ENCODE measurements around the gene PFDN6. TPM values are rescaled to one million over a fixed set of nuclear protein-coding genes. Genes with fewer than 3 reads are reported as not detected.

Gene PFDN6
- total and polyA plus RNA-seq, 9 of the 15 experiments (the other 6 are each of a cell fraction or from before 2014, with no cell fraction given): 6.8 to 475 (median 216) TPM

DNA sequence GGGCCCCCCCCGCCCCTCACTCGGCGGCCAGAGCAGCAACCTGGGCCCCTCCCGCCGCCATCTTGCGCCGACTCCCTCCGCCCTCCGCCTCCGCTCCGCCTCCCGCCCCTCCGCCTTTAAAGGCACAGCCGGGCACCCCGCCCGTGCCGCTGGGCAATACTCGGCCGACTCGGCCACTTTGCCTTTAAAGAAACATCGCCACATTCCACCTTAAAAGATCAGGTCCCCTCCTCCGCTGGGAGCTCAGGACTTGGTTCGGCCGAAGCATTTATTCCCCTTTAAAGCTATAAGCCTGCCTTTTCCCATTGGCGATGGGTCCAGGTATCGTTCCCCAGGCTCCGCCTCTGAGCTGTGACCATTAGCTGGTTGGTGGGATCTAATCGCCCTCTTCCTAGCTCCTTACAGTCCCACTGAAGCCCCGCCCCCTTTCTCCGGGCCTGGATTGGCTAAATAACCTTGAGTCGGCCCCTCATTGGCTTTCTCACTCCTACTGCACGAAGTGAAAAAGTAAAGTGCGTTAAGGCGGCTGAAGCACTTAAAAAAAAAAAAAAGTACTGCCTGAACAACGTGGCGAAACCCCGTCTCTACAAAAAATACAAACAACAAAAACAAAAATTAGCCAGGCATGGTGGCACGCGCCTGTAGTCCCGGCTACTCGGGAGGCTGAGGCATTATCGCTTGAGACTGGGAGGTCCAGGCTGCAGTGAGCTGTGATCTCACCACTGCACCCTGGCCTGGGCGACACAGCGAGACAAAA lies 28.4 kb downstream of the PFDN6 start, which contains the start of gene ZBTB22 (continued):
- TF ChIP-seq, protein P1, sequence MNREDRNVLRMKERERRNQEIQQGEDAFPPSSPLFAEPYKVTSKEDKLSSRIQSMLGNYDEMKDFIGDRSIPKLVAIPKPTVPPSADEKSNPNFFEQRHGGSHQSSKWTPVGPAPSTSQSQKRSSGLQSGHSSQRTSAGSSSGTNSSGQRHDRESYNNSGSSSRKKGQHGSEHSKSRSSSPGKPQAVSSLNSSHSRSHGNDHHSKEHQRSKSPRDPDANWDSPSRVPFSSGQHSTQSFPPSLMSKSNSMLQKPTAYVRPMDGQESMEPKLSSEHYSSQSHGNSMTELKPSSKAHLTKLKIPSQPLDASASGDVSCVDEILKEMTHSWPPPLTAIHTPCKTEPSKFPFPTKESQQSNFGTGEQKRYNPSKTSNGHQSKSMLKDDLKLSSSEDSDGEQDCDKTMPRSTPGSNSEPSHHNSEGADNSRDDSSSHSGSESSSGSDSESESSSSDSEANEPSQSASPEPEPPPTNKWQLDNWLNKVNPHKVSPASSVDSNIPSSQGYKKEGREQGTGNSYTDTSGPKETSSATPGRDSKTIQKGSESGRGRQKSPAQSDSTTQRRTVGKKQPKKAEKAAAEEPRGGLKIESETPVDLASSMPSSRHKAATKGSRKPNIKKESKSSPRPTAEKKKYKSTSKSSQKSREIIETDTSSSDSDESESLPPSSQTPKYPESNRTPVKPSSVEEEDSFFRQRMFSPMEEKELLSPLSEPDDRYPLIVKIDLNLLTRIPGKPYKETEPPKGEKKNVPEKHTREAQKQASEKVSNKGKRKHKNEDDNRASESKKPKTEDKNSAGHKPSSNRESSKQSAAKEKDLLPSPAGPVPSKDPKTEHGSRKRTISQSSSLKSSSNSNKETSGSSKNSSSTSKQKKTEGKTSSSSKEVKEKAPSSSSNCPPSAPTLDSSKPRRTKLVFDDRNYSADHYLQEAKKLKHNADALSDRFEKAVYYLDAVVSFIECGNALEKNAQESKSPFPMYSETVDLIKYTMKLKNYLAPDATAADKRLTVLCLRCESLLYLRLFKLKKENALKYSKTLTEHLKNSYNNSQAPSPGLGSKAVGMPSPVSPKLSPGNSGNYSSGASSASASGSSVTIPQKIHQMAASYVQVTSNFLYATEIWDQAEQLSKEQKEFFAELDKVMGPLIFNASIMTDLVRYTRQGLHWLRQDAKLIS (CRISPR knock-in tag; IDR thresholded peaks at IDR 0.05): no peak
- TF ChIP-seq, protein P2, sequence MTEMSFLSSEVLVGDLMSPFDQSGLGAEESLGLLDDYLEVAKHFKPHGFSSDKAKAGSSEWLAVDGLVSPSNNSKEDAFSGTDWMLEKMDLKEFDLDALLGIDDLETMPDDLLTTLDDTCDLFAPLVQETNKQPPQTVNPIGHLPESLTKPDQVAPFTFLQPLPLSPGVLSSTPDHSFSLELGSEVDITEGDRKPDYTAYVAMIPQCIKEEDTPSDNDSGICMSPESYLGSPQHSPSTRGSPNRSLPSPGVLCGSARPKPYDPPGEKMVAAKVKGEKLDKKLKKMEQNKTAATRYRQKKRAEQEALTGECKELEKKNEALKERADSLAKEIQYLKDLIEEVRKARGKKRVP (CRISPR knock-in tag; IDR thresholded peaks at IDR 0.05): no peak
- TF ChIP-seq, protein P3, sequence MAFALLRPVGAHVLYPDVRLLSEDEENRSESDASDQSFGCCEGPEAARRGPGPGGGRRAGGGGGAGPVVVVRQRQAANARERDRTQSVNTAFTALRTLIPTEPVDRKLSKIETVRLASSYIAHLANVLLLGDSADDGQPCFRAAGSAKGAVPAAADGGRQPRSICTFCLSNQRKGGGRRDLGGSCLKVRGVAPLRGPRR (CRISPR knock-in tag; IDR thresholded peaks at IDR 0.05): no peak
- TF ChIP-seq, protein P4, sequence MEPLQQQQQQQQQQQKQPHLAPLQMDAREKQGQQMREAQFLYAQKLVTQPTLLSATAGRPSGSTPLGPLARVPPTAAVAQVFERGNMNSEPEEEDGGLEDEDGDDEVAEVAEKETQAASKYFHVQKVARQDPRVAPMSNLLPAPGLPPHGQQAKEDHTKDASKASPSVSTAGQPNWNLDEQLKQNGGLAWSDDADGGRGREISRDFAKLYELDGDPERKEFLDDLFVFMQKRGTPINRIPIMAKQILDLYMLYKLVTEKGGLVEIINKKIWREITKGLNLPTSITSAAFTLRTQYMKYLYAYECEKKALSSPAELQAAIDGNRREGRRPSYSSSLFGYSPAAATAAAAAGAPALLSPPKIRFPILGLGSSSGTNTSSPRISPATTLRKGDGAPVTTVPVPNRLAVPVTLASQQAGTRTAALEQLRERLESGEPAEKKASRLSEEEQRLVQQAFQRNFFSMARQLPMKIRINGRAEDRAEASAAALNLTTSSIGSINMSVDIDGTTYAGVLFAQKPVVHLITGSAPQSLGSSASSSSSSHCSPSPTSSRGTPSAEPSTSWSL (CRISPR knock-in tag; IDR thresholded peaks at IDR 0.05; ENCODE audit: borderline replicate concordance): no peak
- TF ChIP-seq MED1 (CRISPR knock-in tag; IDR thresholded peaks at IDR 0.05; ENCODE audit: borderline replicate concordance) (no peak), L3MBTL2 (IDR thresholded peaks at IDR 0.05) (peak; percentile 81), THRAP3 (IDR thresholded peaks at IDR 0.05; ENCODE audit: borderline replicate concordance) (no peak), FOS (IDR thresholded peaks at IDR 0.05; ENCODE audit: extremely low read depth, insufficient read length) (peak; percentile 76), SMARCE1 (IDR thresholded peaks at IDR 0.05) (peak; percentile 83), ZNF584 (CRISPR knock-in tag; IDR thresholded peaks at IDR 0.05; ENCODE audit: low read depth) (no peak), CCNT2 (IDR thresholded peaks at IDR 0.05; ENCODE audit: borderline replicate concordance, extremely low read depth, insufficient read length, low read depth, low read length) (peak; percentile 64), HLTF (IDR thresholded peaks at IDR 0.05) (peak; percentile 86), CREBBP (IDR thresholded peaks at IDR 0.05; ENCODE audit: low read depth, low read length) (no peak)
- TF ChIP-seq, protein P5, sequence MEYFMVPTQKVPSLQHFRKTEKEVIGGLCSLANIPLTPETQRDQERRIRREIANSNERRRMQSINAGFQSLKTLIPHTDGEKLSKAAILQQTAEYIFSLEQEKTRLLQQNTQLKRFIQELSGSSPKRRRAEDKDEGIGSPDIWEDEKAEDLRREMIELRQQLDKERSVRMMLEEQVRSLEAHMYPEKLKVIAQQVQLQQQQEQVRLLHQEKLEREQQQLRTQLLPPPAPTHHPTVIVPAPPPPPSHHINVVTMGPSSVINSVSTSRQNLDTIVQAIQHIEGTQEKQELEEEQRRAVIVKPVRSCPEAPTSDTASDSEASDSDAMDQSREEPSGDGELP (CRISPR knock-in tag; IDR thresholded peaks at IDR 0.05; ENCODE audit: borderline replicate concordance): no peak; the same call in 1 of the 2 replicates
- TF ChIP-seq, protein P6, sequence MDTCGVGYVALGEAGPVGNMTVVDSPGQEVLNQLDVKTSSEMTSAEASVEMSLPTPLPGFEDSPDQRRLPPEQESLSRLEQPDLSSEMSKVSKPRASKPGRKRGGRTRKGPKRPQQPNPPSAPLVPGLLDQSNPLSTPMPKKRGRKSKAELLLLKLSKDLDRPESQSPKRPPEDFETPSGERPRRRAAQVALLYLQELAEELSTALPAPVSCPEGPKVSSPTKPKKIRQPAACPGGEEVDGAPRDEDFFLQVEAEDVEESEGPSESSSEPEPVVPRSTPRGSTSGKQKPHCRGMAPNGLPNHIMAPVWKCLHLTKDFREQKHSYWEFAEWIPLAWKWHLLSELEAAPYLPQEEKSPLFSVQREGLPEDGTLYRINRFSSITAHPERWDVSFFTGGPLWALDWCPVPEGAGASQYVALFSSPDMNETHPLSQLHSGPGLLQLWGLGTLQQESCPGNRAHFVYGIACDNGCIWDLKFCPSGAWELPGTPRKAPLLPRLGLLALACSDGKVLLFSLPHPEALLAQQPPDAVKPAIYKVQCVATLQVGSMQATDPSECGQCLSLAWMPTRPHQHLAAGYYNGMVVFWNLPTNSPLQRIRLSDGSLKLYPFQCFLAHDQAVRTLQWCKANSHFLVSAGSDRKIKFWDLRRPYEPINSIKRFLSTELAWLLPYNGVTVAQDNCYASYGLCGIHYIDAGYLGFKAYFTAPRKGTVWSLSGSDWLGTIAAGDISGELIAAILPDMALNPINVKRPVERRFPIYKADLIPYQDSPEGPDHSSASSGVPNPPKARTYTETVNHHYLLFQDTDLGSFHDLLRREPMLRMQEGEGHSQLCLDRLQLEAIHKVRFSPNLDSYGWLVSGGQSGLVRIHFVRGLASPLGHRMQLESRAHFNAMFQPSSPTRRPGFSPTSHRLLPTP (IDR thresholded peaks at IDR 0.05; ENCODE audit: borderline replicate concordance, extremely low read depth, insufficient read length): no peak

Measured in K562 (cell line).